Esophagus (tissue), 2 donors: ENCODE data around the gene CRIM1. TPM values are rescaled to one million over a fixed set of nuclear protein-coding genes. Genes with fewer than 3 reads are reported as not detected.
A peak's percentile ranks its signal among the peaks of the same experiment; 100 is the strongest.

ENCODE experiments used
- H3K27ac ChIP-seq, 2 donors: one replicate each; pipeline ENCODE4 v1.5.1; 2013; ENCODE audit warnings: low read depth in 2 of 2, mild to moderate bottlenecking in 2 of 2, inconsistent platforms in 1 of 2, low read length in 1 of 2, moderate library complexity in 1 of 2
- H3K27me3 ChIP-seq, 2 donors: one replicate each; pipeline ENCODE4 v1.6.1; 2013; ENCODE audit warnings: low read length in 2 of 2, control low read depth in 1 of 2, mild to moderate bottlenecking in 1 of 2; ENCODE audit not compliant: insufficient read depth in 2 of 2, control insufficient read depth in 1 of 2
- H3K36me3 ChIP-seq, 2 donors: one replicate each; pipeline ENCODE4 v1.6.1; 2013; ENCODE audit warnings: low read length in 1 of 2; ENCODE audit not compliant: control insufficient read depth in 2 of 2, insufficient read depth in 2 of 2
- H3K4me1 ChIP-seq, 2 donors: one replicate each; pipeline ENCODE4 v1.6.1; 2013; ENCODE audit warnings: low read length in 1 of 2; ENCODE audit not compliant: control insufficient read depth in 2 of 2, insufficient read depth in 2 of 2
- H3K4me3 ChIP-seq, 2 donors: one replicate each; pipeline ENCODE4 v1.5.1; 2013; ENCODE audit warnings: low read length in 2 of 2, mild to moderate bottlenecking in 2 of 2, low read depth in 1 of 2, moderate library complexity in 1 of 2
- H3K9me3 ChIP-seq, 2 donors: one replicate each; pipeline ENCODE4 v1.6.1; 2013; ENCODE audit warnings: mild to moderate bottlenecking in 2 of 2, low read depth in 1 of 2, low read length in 1 of 2, moderate library complexity in 1 of 2; ENCODE audit not compliant: control insufficient read depth in 2 of 2, insufficient read depth in 1 of 2
- WGBS, 2 donors: extraction: QIAGEN DNeasy Blood & Tissue Kit; methylation state at CpG; one replicate each; pipeline ENCODE4 v1.1.7; 2013; 5-methylcytosine and 5-hydroxymethylcytosine counted together
- polyA plus RNA-seq, 2 donors: library from polyadenylated mRNA; stranded (reverse); fragments of 200-250 nt; gene quantifications; one replicate each; pipeline ENCODE4 v1.2.3, GENCODE V29; 2013
- donor health status: healthy with polysubstance abuse.
- donor health status: Bipolar disorder and iron deficiency.

CRIM1 gene
- polyA plus RNA-seq, 2 donors: 5.9 to 10.3 TPM

GRCh38 chr2:36479406-36479805 lies 123.8 kb downstream of the CRIM1 start:
- H3K9me3 ChIP-seq: no peaks in the 10 kb centered on the region
- no peaks in the 10 kb centered on the region for H3K27me3 ChIP-seq
- 96 to 97% methylated on average over 16 of the region's 16 CpGs for WGBS, 2 donors
- H3K36me3 ChIP-seq: peaks cover 14 to 21% of the 10 kb centered on the region in 2 donors
- peaks cover 2 to 4% of the 10 kb centered on the region in 2 donors for H3K4me1 ChIP-seq
- H3K27ac ChIP-seq: no peak overlapping the region
- no peak overlapping the region for H3K4me3 ChIP-seq

- peaks cover 14 to 21% of the 10 kb centered on the region in 2 donors for H3K36me3 ChIP-seq
Measured at GRCh38 chr2:36480028-36480427, 124.5 kb downstream of the CRIM1 start.

GRCh38 chr2:36480636-36481035 lies 125.1 kb downstream of the CRIM1 start:
- H3K9me3 ChIP-seq: no peaks in the 10 kb centered on the region
- no peak overlapping the region for H3K4me3 ChIP-seq
- no peaks in the 10 kb centered on the region for H3K27me3 ChIP-seq
- H3K27ac ChIP-seq: no peak overlapping the region
- WGBS, 2 donors: 83 to 90% methylated on average over 2 of the region's 2 CpGs
- peaks cover 14 to 21% of the 10 kb centered on the region in 2 donors for H3K36me3 ChIP-seq
- peaks cover 2 to 4% of the 10 kb centered on the region in 2 donors for H3K4me1 ChIP-seq

More at GRCh38 chr2:36480028-36480427, 124.5 kb downstream of the CRIM1 start:
- whole genome bisulfite sequencing, 2 donors: 87 to 92% methylated on average over 5 of the region's 5 CpGs
- H3K9me3 ChIP-seq: no peaks in the 10 kb centered on the region
- H3K4me3 ChIP-seq: no peak overlapping the region
- peaks cover 2 to 4% of the 10 kb centered on the region in 2 donors for H3K4me1 ChIP-seq
- no peaks in the 10 kb centered on the region for H3K27me3 ChIP-seq
- H3K27ac ChIP-seq: no peak overlapping the region

- H3K4me3 ChIP-seq: no peak overlapping the region
- H3K27me3 ChIP-seq: no peaks in the 10 kb centered on the region
- 91 to 96% methylated on average over 5 of the region's 5 CpGs for WGBS, 2 donors
- H3K9me3 ChIP-seq: no peaks in the 10 kb centered on the region
- no peak overlapping the region for H3K27ac ChIP-seq
- H3K4me1 ChIP-seq: peaks cover 2 to 4% of the 10 kb centered on the region in 2 donors
- H3K36me3 ChIP-seq: peaks cover 14 to 21% of the 10 kb centered on the region in 2 donors
Measured at GRCh38 chr2:36481709-36482108, 126.1 kb downstream of the CRIM1 start.

- H3K36me3 ChIP-seq: peaks cover 14 to 21% of the 10 kb centered on the region in 2 donors
- H3K9me3 ChIP-seq: no peaks in the 10 kb centered on the region
- H3K27ac ChIP-seq: no peak overlapping the region
- H3K27me3 ChIP-seq: no peaks in the 10 kb centered on the region
- no peak overlapping the region for H3K4me3 ChIP-seq
- WGBS, 2 donors: 74 to 80% methylated on average over 4 of the region's 4 CpGs
- H3K4me1 ChIP-seq: peaks cover 2 to 4% of the 10 kb centered on the region in 2 donors
Measured at GRCh38 chr2:36482576-36483214, 127.1 kb downstream of the CRIM1 start.

DNA sequence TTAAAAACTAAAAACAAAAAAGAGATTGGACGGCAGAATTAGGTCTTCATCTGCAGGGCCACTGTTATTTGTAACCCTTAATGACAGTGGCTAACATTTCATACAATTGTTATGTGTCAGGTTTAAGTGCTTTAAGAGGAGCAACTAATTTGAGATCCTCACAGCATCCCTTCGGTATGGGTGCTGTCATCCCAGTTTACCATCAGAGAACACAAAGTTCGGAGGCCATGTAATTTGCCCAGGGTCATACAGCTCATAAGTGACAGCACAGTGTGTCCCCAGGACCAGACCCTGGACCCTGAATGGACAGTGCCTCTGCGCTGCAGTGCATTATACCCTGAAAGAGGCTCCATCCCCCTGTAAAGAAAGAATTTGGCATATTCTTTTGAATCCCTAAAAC lies 127.7 kb downstream of the CRIM1 start:
- 97 to 98% methylated on average over 4 of the region's 4 CpGs for WGBS, 2 donors
- H3K27ac ChIP-seq: no peak overlapping the region
- peaks cover 2 to 4% of the 10 kb centered on the region in 2 donors for H3K4me1 ChIP-seq
- H3K27me3 ChIP-seq: no peaks in the 10 kb centered on the region
- no peaks in the 10 kb centered on the region for H3K9me3 ChIP-seq
- no peak overlapping the region for H3K4me3 ChIP-seq
- peaks cover 14 to 19% of the 10 kb centered on the region in 2 donors for H3K36me3 ChIP-seq

- Histone ChIP-seq H3K27ac (peak overlapping the region in 1 of 2 donors; percentile 46), H3K36me3 (peaks cover 6 to 16% of the 10 kb centered on the region in 2 donors)
- WGBS, 2 donors: 92 to 94% methylated on average over 4 of the region's 4 CpGs
Measured at GRCh38 chr2:36484454-36484853, 128.9 kb downstream of the CRIM1 start.

GRCh38 chr2:36485521-36485920 lies 129.9 kb downstream of the CRIM1 start:
- Histone ChIP-seq H3K36me3 (peaks cover 0 to 10% of the 10 kb centered on the region in 2 donors), H3K4me3 (no peak overlapping the region), H3K4me1 (peaks cover 0 to 4% of the 10 kb centered on the region in 2 donors), H3K9me3 (no peaks in the 10 kb centered on the region), H3K27me3 (no peaks in the 10 kb centered on the region), H3K27ac (peak overlapping the region in 1 of 2 donors; percentile 70)
- 20 to 35% methylated on average over 4 of the region's 4 CpGs for WGBS, 2 donors

More at GRCh38 chr2:36484454-36484853, 128.9 kb downstream of the CRIM1 start:
- H3K27me3 ChIP-seq: no peaks in the 10 kb centered on the region
- no peaks in the 10 kb centered on the region for H3K9me3 ChIP-seq
- H3K4me3 ChIP-seq: no peak overlapping the region
- H3K4me1 ChIP-seq: peaks cover 0 to 4% of the 10 kb centered on the region in 2 donors

DNA sequence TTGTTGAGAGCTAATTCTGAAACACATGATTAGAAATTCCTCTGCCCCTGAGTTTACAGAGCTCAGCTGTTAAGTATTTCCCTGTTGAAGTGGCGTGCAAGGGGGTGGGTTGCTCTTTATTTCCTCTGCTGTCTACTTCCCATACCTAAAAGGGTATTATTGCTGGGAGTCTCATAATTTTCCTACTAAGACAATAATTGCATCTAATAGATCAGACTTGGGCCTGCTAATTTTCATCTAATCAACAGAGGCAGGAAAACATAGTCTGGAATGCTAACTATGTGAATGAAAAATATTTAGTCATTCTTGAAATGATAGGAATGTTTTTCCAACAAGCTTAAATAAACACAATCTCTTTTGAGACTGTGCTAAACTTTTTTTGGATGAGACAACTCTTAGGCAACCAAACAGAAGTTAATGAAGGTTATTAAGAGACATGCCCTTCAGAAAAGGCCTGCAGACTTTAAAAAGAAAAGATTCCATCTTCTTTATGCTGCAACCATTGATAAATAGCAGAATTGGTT lies 131.0 kb downstream of the CRIM1 start:
- Histone ChIP-seq H3K36me3 (peaks cover 0 to 8% of the 10 kb centered on the region in 2 donors), H3K4me3 (no peak overlapping the region), H3K9me3 (no peaks in the 10 kb centered on the region), H3K4me1 (peaks cover 0 to 4% of the 10 kb centered on the region in 2 donors), H3K27me3 (no peaks in the 10 kb centered on the region), H3K27ac (peak overlapping the region in 1 of 2 donors; percentile 4)
- WGBS, 2 donors: 59 to 63% methylated on average over 1 of the region's 1 CpG

- no peak overlapping the region for H3K27ac ChIP-seq
- H3K4me3 ChIP-seq: no peak overlapping the region
- whole genome bisulfite sequencing, 2 donors: 91 to 96% methylated on average over 4 of the region's 4 CpGs
- peaks cover 0 to 4% of the 10 kb centered on the region in 2 donors for H3K36me3 ChIP-seq
- no peaks in the 10 kb centered on the region for H3K9me3 ChIP-seq
- H3K4me1 ChIP-seq: peaks cover 0 to 4% of the 10 kb centered on the region in 2 donors
- no peaks in the 10 kb centered on the region for H3K27me3 ChIP-seq
Measured at GRCh38 chr2:36487947-36488346, 132.4 kb downstream of the CRIM1 start.
